ENCODE data around the gene TOMM40L.
A peak's percentile ranks its signal among the peaks of the same experiment; 100 is the strongest.

GRCh38 chr1:161177112-161177935 lies 48.5 kb upstream of the TOMM40L start, which contains the start of gene B4GALT3:
- TF ChIP-seq, protein P1, sequence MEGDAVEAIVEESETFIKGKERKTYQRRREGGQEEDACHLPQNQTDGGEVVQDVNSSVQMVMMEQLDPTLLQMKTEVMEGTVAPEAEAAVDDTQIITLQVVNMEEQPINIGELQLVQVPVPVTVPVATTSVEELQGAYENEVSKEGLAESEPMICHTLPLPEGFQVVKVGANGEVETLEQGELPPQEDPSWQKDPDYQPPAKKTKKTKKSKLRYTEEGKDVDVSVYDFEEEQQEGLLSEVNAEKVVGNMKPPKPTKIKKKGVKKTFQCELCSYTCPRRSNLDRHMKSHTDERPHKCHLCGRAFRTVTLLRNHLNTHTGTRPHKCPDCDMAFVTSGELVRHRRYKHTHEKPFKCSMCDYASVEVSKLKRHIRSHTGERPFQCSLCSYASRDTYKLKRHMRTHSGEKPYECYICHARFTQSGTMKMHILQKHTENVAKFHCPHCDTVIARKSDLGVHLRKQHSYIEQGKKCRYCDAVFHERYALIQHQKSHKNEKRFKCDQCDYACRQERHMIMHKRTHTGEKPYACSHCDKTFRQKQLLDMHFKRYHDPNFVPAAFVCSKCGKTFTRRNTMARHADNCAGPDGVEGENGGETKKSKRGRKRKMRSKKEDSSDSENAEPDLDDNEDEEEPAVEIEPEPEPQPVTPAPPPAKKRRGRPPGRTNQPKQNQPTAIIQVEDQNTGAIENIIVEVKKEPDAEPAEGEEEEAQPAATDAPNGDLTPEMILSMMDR (IDR thresholded peaks at IDR 0.05; ENCODE audit: poor library complexity) = peak; percentile 24
- TF ChIP-seq EZH2phosphoT487 (IDR thresholded peaks at IDR 0.05; ENCODE audit: low read depth, severe bottlenecking, unreplicated experiment) = no peak

Measured in hepatocyte (in vitro differentiated cells).